Thymus (tissue), 11 donors: Measurements from ENCODE around the gene TMEM255B. TPM values are rescaled to one million over a fixed set of nuclear protein-coding genes. Genes with fewer than 3 reads are reported as not detected.
"Not testable (repeated sequence)": the region's sequence is repeated elsewhere in the genome, so short reads cannot be mapped to it uniquely, and the experiment has no call there.

Source experiments
- DNase-seq, 9 donors: peaks; one replicate each; pipeline ENCODE4 v3.0.0-alpha.2; 2013; ENCODE audit warnings: low spot score in 9 of 9, low read depth in 6 of 9, missing footprints in 1 of 9
- H3K27ac ChIP-seq, 2 donors: one replicate each; pipeline ENCODE4 v1.5.1; 2013; ENCODE audit warnings: control low read depth in 1 of 2, low read depth in 1 of 2, low read length in 1 of 2, mild to moderate bottlenecking in 1 of 2, moderate library complexity in 1 of 2
- H3K27me3 ChIP-seq, 2 donors: one replicate each; pipeline ENCODE4 v1.5.1; 2013; ENCODE audit warnings: low read length in 1 of 2; ENCODE audit not compliant: control insufficient read depth in 2 of 2, insufficient read depth in 1 of 2
- H3K36me3 ChIP-seq, 2 donors: one replicate each; pipeline ENCODE4 v1.5.1; 2013; ENCODE audit warnings: low read length in 1 of 2, mild to moderate bottlenecking in 1 of 2, moderate library complexity in 1 of 2; ENCODE audit not compliant: control insufficient read depth in 2 of 2, insufficient read depth in 2 of 2
- H3K4me1 ChIP-seq, 2 donors: one replicate each; pipeline ENCODE4 v1.5.1; 2013; ENCODE audit warnings: low read length in 2 of 2; ENCODE audit not compliant: control insufficient read depth in 2 of 2, insufficient read depth in 2 of 2
- H3K4me3 ChIP-seq, 2 donors: one replicate each; pipeline ENCODE4 v1.5.1; 2013; ENCODE audit warnings: low read length in 2 of 2, control low read depth in 1 of 2, mild to moderate bottlenecking in 1 of 2
- H3K9me3 ChIP-seq, 2 donors: one replicate each; pipeline ENCODE4 v1.5.1; 2013; ENCODE audit warnings: low read length in 1 of 2, mild to moderate bottlenecking in 1 of 2; ENCODE audit not compliant: control insufficient read depth in 2 of 2, insufficient read depth in 1 of 2
- WGBS: extraction: QIAGEN DNeasy Blood & Tissue Kit; methylation state at CpG from one replicate; pipeline ENCODE4 v1.1.7; 2013; 5-methylcytosine and 5-hydroxymethylcytosine counted together
- polyA plus RNA-seq: library from polyadenylated mRNA; stranded (reverse); fragments of 200-250 nt; gene quantifications from one replicate; pipeline ENCODE4 v1.2.3, GENCODE V29; 2013
- total RNA-seq: library from RNA; stranded (reverse); fragments of 120-200 nt; gene quantifications from one replicate; pipeline ENCODE4 v1.2.4, GENCODE V29; 2013
- donor health status: healthy.

Gene TMEM255B
- total and polyA plus RNA-seq, 2 donors, result 0.61 to 7.2 TPM

GRCh38 chr13:113745500-113746142 is 13.4 kb upstream of the TMEM255B start:
- H3K27ac ChIP-seq, H3K36me3 ChIP-seq, H3K27me3 ChIP-seq, DNase-seq, H3K9me3 ChIP-seq, H3K4me3 ChIP-seq: not testable (repeated sequence)
- 96% methylated on average over 24 of the region's 24 CpGs for WGBS
- peaks cover 16 to 32% of the 10 kb centered on the region in 2 donors for H3K4me1 ChIP-seq

GRCh38 chr13:113746143-113746525 is 12.9 kb upstream of the TMEM255B start:
- Histone ChIP-seq H3K4me3 (no peak overlapping the region), H3K4me1 (peaks cover 15 to 28% of the 10 kb centered on the region in 2 donors), H3K9me3 (no peaks in the 10 kb centered on the region), H3K36me3 (no peaks in the 10 kb centered on the region), H3K27ac (no peak overlapping the region), H3K27me3 (peaks cover 0 to 2% of the 10 kb centered on the region in 2 donors)
- DNase-seq, result no peak
- 91% methylated on average over 5 of the region's 5 CpGs for WGBS

- Histone ChIP-seq H3K27me3 (peaks cover 0 to 2% of the 10 kb centered on the region in 2 donors), H3K36me3 (no peaks in the 10 kb centered on the region), H3K4me1 (peaks cover 10 to 22% of the 10 kb centered on the region in 2 donors), H3K4me3 (no peak overlapping the region), H3K9me3 (no peaks in the 10 kb centered on the region), H3K27ac (no peak overlapping the region)
- WGBS, result 92% methylated on average over 12 of the region's 12 CpGs
- DNase-seq, result no peak
Measured at GRCh38 chr13:113746671-113747070, 12.4 kb upstream of the TMEM255B start.

GRCh38 chr13:113747291-113747833 is 11.7 kb upstream of the TMEM255B start:
- Histone ChIP-seq H3K9me3 (peaks cover 0 to under 1% of the 10 kb centered on the region in 2 donors), H3K36me3 (no peaks in the 10 kb centered on the region), H3K4me1 (peaks cover 4 to 15% of the 10 kb centered on the region in 2 donors), H3K27me3 (no peaks in the 10 kb centered on the region), H3K4me3 (no peak overlapping the region), H3K27ac (no peak overlapping the region)
- DNase-seq, result no peak
- WGBS, result 91% methylated on average over 25 of the region's 25 CpGs

- Histone ChIP-seq H3K4me3 (no peak overlapping the region), H3K4me1 (peaks cover 0 to 6% of the 10 kb centered on the region in 2 donors), H3K27me3 (peaks cover 0 to 2% of the 10 kb centered on the region in 2 donors), H3K9me3 (peaks cover 0 to 5% of the 10 kb centered on the region in 2 donors), H3K36me3 (no peaks in the 10 kb centered on the region), H3K27ac (no peak overlapping the region)
- no peak for DNase-seq
- WGBS, result 91% methylated on average over 25 of the region's 25 CpGs
Measured at GRCh38 chr13:113748101-113748861, 10.7 kb upstream of the TMEM255B start.

GRCh38 chr13:113748862-113749451 is 10.1 kb upstream of the TMEM255B start:
- Histone ChIP-seq H3K4me1 (peaks cover 0 to 3% of the 10 kb centered on the region in 2 donors), H3K27ac (no peak overlapping the region), H3K9me3 (peaks cover 0 to 5% of the 10 kb centered on the region in 2 donors), H3K4me3 (no peak overlapping the region), H3K27me3 (peaks cover 0 to 8% of the 10 kb centered on the region in 2 donors), H3K36me3 (no peaks in the 10 kb centered on the region)
- WGBS, result 96% methylated on average over 22 of the region's 22 CpGs
- no peak for DNase-seq

GRCh38 chr13:113749507-113749906 is 9.5 kb upstream of the TMEM255B start:
- 94% methylated on average over 13 of the region's 13 CpGs for WGBS

GRCh38 chr13:113749967-113750366 is 9.1 kb upstream of the TMEM255B start:
- H3K36me3 ChIP-seq, result no peaks in the 10 kb centered on the region
- no peak for DNase-seq
- WGBS, result 87% methylated on average over 11 of the region's 11 CpGs
- no peak overlapping the region for H3K4me3 ChIP-seq
- H3K9me3 ChIP-seq, result peaks cover 0 to 5% of the 10 kb centered on the region in 2 donors
- peaks cover 0 to 16% of the 10 kb centered on the region in 2 donors for H3K27me3 ChIP-seq
- no peak overlapping the region for H3K27ac ChIP-seq
- H3K4me1 ChIP-seq, result no peaks in the 10 kb centered on the region

More at GRCh38 chr13:113749507-113749906, 9.5 kb upstream of the TMEM255B start:
- Histone ChIP-seq H3K27me3 (peaks cover 0 to 11% of the 10 kb centered on the region in 2 donors), H3K9me3 (peaks cover 0 to 5% of the 10 kb centered on the region in 2 donors), H3K36me3 (no peaks in the 10 kb centered on the region), H3K4me1 (no peaks in the 10 kb centered on the region), H3K27ac (no peak overlapping the region), H3K4me3 (no peak overlapping the region)
- no peak for DNase-seq
